Activated T-helper 1 cell treated with anti-CD3 and anti-CD28 coated beads, Interleukin-12 subunit alpha, Interleukin-12 subunit beta, Interleukin-2, Interleukin-4 antibody, amounts not matched to agents 30 ng/mL and 10 ng/mL and 1 ng/mL, durations not matched to agents 14 hours and 24 hours and 36 hours (primary cell): ENCODE results near the gene SERPINA10. TPM values are rescaled to one million over a fixed set of nuclear protein-coding genes. Genes with fewer than 3 reads are reported as not detected.
"Not testable (repeated sequence)": the region's sequence is repeated elsewhere in the genome, so short reads cannot be mapped to it uniquely, and the experiment has no call there.

Source experiments
- DNase-seq: peaks from one replicate; pipeline ENCODE4 v3.0.0; 2021; ENCODE audit warnings: low spot score
- H3K27ac Mint-ChIP-seq: one replicate; pipeline ENCODE4 v1.8.0; 2021; ENCODE audit warnings: mild to moderate bottlenecking, mixed read lengths
- H3K27me3 Mint-ChIP-seq: one replicate; pipeline ENCODE4 v1.8.0; 2022; ENCODE audit warnings: mild to moderate bottlenecking, moderate library complexity, mixed read lengths; ENCODE audit not compliant: insufficient read depth
- H3K36me3 Mint-ChIP-seq: one replicate; pipeline ENCODE4 v1.8.0; 2021; ENCODE audit warnings: low read depth, mixed read lengths
- H3K4me1 Mint-ChIP-seq: one replicate; pipeline ENCODE4 v1.8.0; 2021; ENCODE audit warnings: low read depth, mixed read lengths
- H3K4me3 Mint-ChIP-seq: one replicate; pipeline ENCODE4 v1.8.0; 2021; ENCODE audit warnings: mild to moderate bottlenecking, moderate library complexity, mixed read lengths
- H3K9me3 Mint-ChIP-seq: one replicate; pipeline ENCODE4 v1.8.0; 2021; ENCODE audit warnings: mixed read lengths
- intact Hi-C: fragments of 100-400 bp; cut with micrococcal nuclease; formaldehyde crosslinking; loops from one replicate; pipeline ENCODE4 v1.15.1; 2024
- total RNA-seq: library from RNA; stranded (reverse); gene quantifications from 2 replicates; pipeline ENCODE4 v1.2.3, GENCODE V29; 2022

Gene SERPINA10
- total RNA-seq, 1 donor from 2014 or later, result not detected

GRCh38 chr14:94288610-94289465 is 4.2 kb downstream of the SERPINA10 start:
- intact Hi-C loops, result no loop called here
- DNase-seq, result no peak
- Mint-ChIP-seq H3K27ac (no peak overlapping the region), H3K4me1 (no peaks in the 10 kb centered on the region), H3K4me3 (no peak overlapping the region), H3K9me3 (no peaks in the 10 kb centered on the region), H3K36me3 (no peaks in the 10 kb centered on the region), H3K27me3 (no peaks in the 10 kb centered on the region)

GRCh38 chr14:94285158-94285557 is 7.9 kb downstream of the SERPINA10 start:
- H3K36me3 Mint-ChIP-seq, result no peaks in the 10 kb centered on the region
- H3K4me3 Mint-ChIP-seq, result no peak overlapping the region
- no peaks in the 10 kb centered on the region for H3K9me3 Mint-ChIP-seq
- intact Hi-C loops, result no loop called here
- no peaks in the 10 kb centered on the region for H3K27me3 Mint-ChIP-seq
- no peak for DNase-seq
- no peak overlapping the region for H3K27ac Mint-ChIP-seq
- H3K4me1 Mint-ChIP-seq, result no peaks in the 10 kb centered on the region

- H3K36me3 Mint-ChIP-seq, result no peaks in the 10 kb centered on the region
- no peak overlapping the region for H3K27ac Mint-ChIP-seq
- no peak for DNase-seq
- H3K9me3 Mint-ChIP-seq, result no peaks in the 10 kb centered on the region
- H3K27me3 Mint-ChIP-seq, result no peaks in the 10 kb centered on the region
- intact Hi-C loops, result no loop called here
- H3K4me1 Mint-ChIP-seq, result no peaks in the 10 kb centered on the region
- no peak overlapping the region for H3K4me3 Mint-ChIP-seq
Observed at GRCh38 chr14:94284221-94284620, 8.8 kb downstream of the SERPINA10 start.

GRCh38 chr14:94282991-94283723 is 9.9 kb downstream of the SERPINA10 start:
- intact Hi-C loops, result no loop called here
- DNase-seq, result no peak
- H3K36me3 Mint-ChIP-seq, result no peaks in the 10 kb centered on the region
- H3K9me3 Mint-ChIP-seq, result no peaks in the 10 kb centered on the region
- no peaks in the 10 kb centered on the region for H3K4me1 Mint-ChIP-seq
- no peak overlapping the region for H3K27ac Mint-ChIP-seq
- no peak overlapping the region for H3K4me3 Mint-ChIP-seq
- no peaks in the 10 kb centered on the region for H3K27me3 Mint-ChIP-seq

- Mint-ChIP-seq H3K9me3 (no peaks in the 10 kb centered on the region), H3K36me3 (no peaks in the 10 kb centered on the region), H3K27ac (no peak overlapping the region), H3K4me1 (no peaks in the 10 kb centered on the region), H3K4me3 (no peak overlapping the region), H3K27me3 (no peaks in the 10 kb centered on the region)
- intact Hi-C loops, result no loop called here
- DNase-seq, result no peak
Observed at GRCh38 chr14:94278731-94279130, 14.3 kb downstream of the SERPINA10 start.

- intact Hi-C loops, H3K4me1 Mint-ChIP-seq, H3K9me3 Mint-ChIP-seq, H3K27me3 Mint-ChIP-seq, H3K36me3 Mint-ChIP-seq, H3K27ac Mint-ChIP-seq, DNase-seq, H3K4me3 Mint-ChIP-seq: not testable (repeated sequence)
Observed at GRCh38 chr14:94276898-94277561, 16.0 kb downstream of the SERPINA10 start.

GRCh38 chr14:94269156-94269555 is 23.9 kb downstream of the SERPINA10 start:
- H3K36me3 Mint-ChIP-seq, result no peaks in the 10 kb centered on the region
- no peak for DNase-seq
- intact Hi-C loops, result no loop called here
- no peak overlapping the region for H3K4me3 Mint-ChIP-seq
- no peaks in the 10 kb centered on the region for H3K4me1 Mint-ChIP-seq
- H3K27me3 Mint-ChIP-seq, result no peaks in the 10 kb centered on the region
- H3K27ac Mint-ChIP-seq, result no peak overlapping the region
- H3K9me3 Mint-ChIP-seq, result no peaks in the 10 kb centered on the region

GRCh38 chr14:94268582-94268981 is 24.5 kb downstream of the SERPINA10 start:
- H3K9me3 Mint-ChIP-seq, H3K36me3 Mint-ChIP-seq, H3K27me3 Mint-ChIP-seq, H3K4me3 Mint-ChIP-seq, intact Hi-C loops, H3K4me1 Mint-ChIP-seq, DNase-seq, H3K27ac Mint-ChIP-seq: not testable (repeated sequence)

- Mint-ChIP-seq H3K36me3 (no peaks in the 10 kb centered on the region), H3K27me3 (no peaks in the 10 kb centered on the region), H3K9me3 (peaks cover 8% of the 10 kb centered on the region), H3K27ac (no peak overlapping the region), H3K4me1 (no peaks in the 10 kb centered on the region), H3K4me3 (no peak overlapping the region)
- DNase-seq, result no peak
- intact Hi-C loops, result no loop called here
Observed at GRCh38 chr14:94267352-94267751, 25.7 kb downstream of the SERPINA10 start.

- H3K4me3 Mint-ChIP-seq, intact Hi-C loops, H3K27me3 Mint-ChIP-seq, H3K36me3 Mint-ChIP-seq, H3K27ac Mint-ChIP-seq, DNase-seq, H3K4me1 Mint-ChIP-seq: not testable (repeated sequence)
- H3K9me3 Mint-ChIP-seq, result peaks cover 10% of the 10 kb centered on the region
Observed at GRCh38 chr14:94264195-94264594, 28.9 kb downstream of the SERPINA10 start.

GRCh38 chr14:94244182-94244581 is 48.9 kb downstream of the SERPINA10 start:
- H3K9me3 Mint-ChIP-seq, result no peaks in the 10 kb centered on the region
- no peak for DNase-seq
- H3K4me1 Mint-ChIP-seq, result no peaks in the 10 kb centered on the region
- H3K27me3 Mint-ChIP-seq, result no peaks in the 10 kb centered on the region
- H3K4me3 Mint-ChIP-seq, result no peak overlapping the region
- intact Hi-C loops, result no loop called here
- peaks cover 1% of the 10 kb centered on the region for H3K36me3 Mint-ChIP-seq
- no peak overlapping the region for H3K27ac Mint-ChIP-seq

GRCh38 chr14:94239406-94239805 is 53.7 kb downstream of the SERPINA10 start:
- H3K27me3 Mint-ChIP-seq, result no peaks in the 10 kb centered on the region
- no peaks in the 10 kb centered on the region for H3K4me1 Mint-ChIP-seq
- H3K27ac Mint-ChIP-seq, result no peak overlapping the region
- no peaks in the 10 kb centered on the region for H3K36me3 Mint-ChIP-seq
- DNase-seq, result no peak
- no peak overlapping the region for H3K4me3 Mint-ChIP-seq
- intact Hi-C loops, result no loop called here
- no peaks in the 10 kb centered on the region for H3K9me3 Mint-ChIP-seq

GRCh38 chr14:94237983-94238382 is 55.1 kb downstream of the SERPINA10 start:
- H3K27ac Mint-ChIP-seq, result no peak overlapping the region
- no peak overlapping the region for H3K4me3 Mint-ChIP-seq
- intact Hi-C loops, result no loop called here
- H3K9me3 Mint-ChIP-seq, result no peaks in the 10 kb centered on the region
- H3K4me1 Mint-ChIP-seq, result no peaks in the 10 kb centered on the region
- DNase-seq, result no peak
- H3K27me3 Mint-ChIP-seq, result no peaks in the 10 kb centered on the region
- no peaks in the 10 kb centered on the region for H3K36me3 Mint-ChIP-seq
